ENCODE results near the gene LGI4.

GRCh38 chr19:35105411-35106290 lies 29.2 kb downstream of the LGI4 start:
- TF ChIP-seq CTCF (conservative IDR thresholded peaks at IDR 0.05; ENCODE audit: low read length) (no peak), EZH2phosphoT487 (IDR thresholded peaks at IDR 0.05; ENCODE audit: borderline replicate concordance) (no peak)
